ENCODE results near the gene POU6F2. TPM values are rescaled to one million over a fixed set of nuclear protein-coding genes. Genes with fewer than 3 reads are reported as not detected.

POU6F2 gene
- total RNA-seq, 5 donors from 2014 or later (not counting 1 experiment from before 2014, with no cell fraction given), result not detected

GRCh38 chr7:39168403-39169098 is 190.8 kb downstream of the POU6F2 start:
- DNase-seq, result no peak
- no peak for ATAC-seq (replicated peaks in 1 of 4)
- H3K27me3 ChIP-seq (replicated peaks in 1 of 2; ENCODE audit: control insufficient read depth in 2 of 2, extremely low read depth in 1 of 2, insufficient read depth in 2 of 2, low read length in 1 of 2), result no peaks in the 10 kb centered on the region
- POLR2A ChIA-PET, result no interaction called here
- CTCF ChIA-PET, result no interaction called here
- WGBS (ENCODE audit: insufficient coverage), result 100% methylated on average over 1 of the region's 8 CpGs
- H3K27ac ChIP-seq (ENCODE audit: low read length), result no peak overlapping the region
- no peak overlapping the region for H3K27ac Mint-ChIP-seq
- H3K9me3 Mint-ChIP-seq, result peaks cover 0 to 3% (median 0%) of the 10 kb centered on the region in 3 donors
- H3K36me3 Mint-ChIP-seq, result no peaks in the 10 kb centered on the region
- H3K27me3 Mint-ChIP-seq, result peaks cover 0 to 7% of the 10 kb centered on the region in 2 donors
- H3K36me3 ChIP-seq (ENCODE audit: control insufficient read depth in 2 of 2, extremely low read depth in 1 of 2, insufficient read depth in 1 of 2, low read length in 1 of 2), result no peaks in the 10 kb centered on the region
- no peak overlapping the region for H3K4me3 Mint-ChIP-seq
- no peaks in the 10 kb centered on the region for H3K4me1 ChIP-seq (ENCODE audit: control insufficient read depth in 1 of 2, extremely low read depth in 1 of 2, insufficient read depth in 2 of 2, low read length in 2 of 2)
- H3K4me3 ChIP-seq (ENCODE audit: control insufficient read depth in 1 of 2, extremely low read depth in 1 of 2, low read length in 1 of 2), result no peak overlapping the region
- no peaks in the 10 kb centered on the region for H3K4me1 Mint-ChIP-seq
- no peaks in the 10 kb centered on the region for H3K9me3 ChIP-seq

- DNase-seq (no peak), ATAC-seq (replicated peaks in 1 of 4) (no peak)
- Mint-ChIP-seq H3K36me3 (no peaks in the 10 kb centered on the region), H3K4me1 (no peaks in the 10 kb centered on the region), H3K27me3 (peaks cover 0 to 3% of the 10 kb centered on the region in 2 donors), H3K9me3 (no peaks in the 10 kb centered on the region), H3K4me3 (no peak overlapping the region), H3K27ac (no peak overlapping the region)
- Histone ChIP-seq H3K36me3 (ENCODE audit: control insufficient read depth in 2 of 2, extremely low read depth in 1 of 2, insufficient read depth in 1 of 2, low read length in 1 of 2) (no peaks in the 10 kb centered on the region), H3K9me3 (no peaks in the 10 kb centered on the region), H3K27me3 (replicated peaks in 1 of 2; ENCODE audit: control insufficient read depth in 2 of 2, extremely low read depth in 1 of 2, insufficient read depth in 2 of 2, low read length in 1 of 2) (no peaks in the 10 kb centered on the region), H3K4me1 (ENCODE audit: control insufficient read depth in 1 of 2, extremely low read depth in 1 of 2, insufficient read depth in 2 of 2, low read length in 2 of 2) (no peaks in the 10 kb centered on the region), H3K27ac (ENCODE audit: low read length) (no peak overlapping the region), H3K4me3 (ENCODE audit: control insufficient read depth in 1 of 2, extremely low read depth in 1 of 2, low read length in 1 of 2) (no peak overlapping the region)
- no CpG with 5 or more reads among the region's 1 CpG for WGBS (ENCODE audit: insufficient coverage)
- POLR2A ChIA-PET, result no interaction called here
- CTCF ChIA-PET, result no interaction called here
Observed at GRCh38 chr7:39172137-39172536, 194.4 kb downstream of the POU6F2 start.

- Histone ChIP-seq H3K27ac (ENCODE audit: low read length) (no peak overlapping the region), H3K27me3 (replicated peaks in 1 of 2; ENCODE audit: control insufficient read depth in 2 of 2, extremely low read depth in 1 of 2, insufficient read depth in 2 of 2, low read length in 1 of 2) (no peaks in the 10 kb centered on the region), H3K9me3 (no peaks in the 10 kb centered on the region), H3K4me1 (ENCODE audit: control insufficient read depth in 1 of 2, extremely low read depth in 1 of 2, insufficient read depth in 2 of 2, low read length in 2 of 2) (no peaks in the 10 kb centered on the region), H3K4me3 (ENCODE audit: control insufficient read depth in 1 of 2, extremely low read depth in 1 of 2, low read length in 1 of 2) (no peak overlapping the region), H3K36me3 (ENCODE audit: control insufficient read depth in 2 of 2, extremely low read depth in 1 of 2, insufficient read depth in 1 of 2, low read length in 1 of 2) (no peaks in the 10 kb centered on the region)
- 88% methylated on average over 2 of the region's 3 CpGs for WGBS (ENCODE audit: insufficient coverage)
- H3K9me3 Mint-ChIP-seq, result no peaks in the 10 kb centered on the region
- CTCF ChIA-PET, result no interaction called here
- POLR2A ChIA-PET, result no interaction called here
- H3K4me3 Mint-ChIP-seq, result no peak overlapping the region
- H3K36me3 Mint-ChIP-seq, result no peaks in the 10 kb centered on the region
- no peak for DNase-seq
- H3K4me1 Mint-ChIP-seq, result no peaks in the 10 kb centered on the region
- H3K27me3 Mint-ChIP-seq, result peaks cover 0 to 2% of the 10 kb centered on the region in 2 donors
- no peak overlapping the region for H3K27ac Mint-ChIP-seq
- ATAC-seq (replicated peaks in 1 of 4), result no peak
Observed at GRCh38 chr7:39181398-39181797, 203.7 kb downstream of the POU6F2 start.

- Histone ChIP-seq H3K36me3 (ENCODE audit: control insufficient read depth in 2 of 2, extremely low read depth in 1 of 2, insufficient read depth in 1 of 2, low read length in 1 of 2) (no peaks in the 10 kb centered on the region), H3K4me3 (ENCODE audit: control insufficient read depth in 1 of 2, extremely low read depth in 1 of 2, low read length in 1 of 2) (no peak overlapping the region), H3K9me3 (no peaks in the 10 kb centered on the region), H3K27me3 (replicated peaks in 1 of 2; ENCODE audit: control insufficient read depth in 2 of 2, extremely low read depth in 1 of 2, insufficient read depth in 2 of 2, low read length in 1 of 2) (peaks cover 0 to 4% of the 10 kb centered on the region in 2 experiments), H3K27ac (ENCODE audit: low read length) (no peak overlapping the region), H3K4me1 (ENCODE audit: control insufficient read depth in 1 of 2, extremely low read depth in 1 of 2, insufficient read depth in 2 of 2, low read length in 2 of 2) (no peaks in the 10 kb centered on the region)
- H3K4me3 Mint-ChIP-seq, result no peak overlapping the region
- ATAC-seq (replicated peaks in 1 of 4), result no peak
- no peaks in the 10 kb centered on the region for H3K9me3 Mint-ChIP-seq
- peaks cover 0 to 5% of the 10 kb centered on the region in 2 donors for H3K27me3 Mint-ChIP-seq
- ChIA-PET POLR2A (no interaction called here), CTCF (no interaction called here)
- WGBS (ENCODE audit: insufficient coverage), result 89% methylated on average over 1 of the region's 2 CpGs
- no peaks in the 10 kb centered on the region for H3K36me3 Mint-ChIP-seq
- H3K27ac Mint-ChIP-seq, result no peak overlapping the region
- no peaks in the 10 kb centered on the region for H3K4me1 Mint-ChIP-seq
- DNase-seq, result no peak
Observed at GRCh38 chr7:39183796-39184195, 206.1 kb downstream of the POU6F2 start.

- POLR2A ChIA-PET, result no interaction called here
- no peaks in the 10 kb centered on the region for H3K4me1 ChIP-seq (ENCODE audit: control insufficient read depth in 1 of 2, extremely low read depth in 1 of 2, insufficient read depth in 2 of 2, low read length in 2 of 2)
- Mint-ChIP-seq H3K36me3 (no peaks in the 10 kb centered on the region), H3K9me3 (no peaks in the 10 kb centered on the region), H3K4me3 (no peak overlapping the region), H3K4me1 (no peaks in the 10 kb centered on the region), H3K27ac (no peak overlapping the region), H3K27me3 (peaks cover 0 to 5% of the 10 kb centered on the region in 2 donors)
- no peak overlapping the region for H3K27ac ChIP-seq (ENCODE audit: low read length)
- CTCF ChIA-PET, result no interaction called here
- no peaks in the 10 kb centered on the region for H3K9me3 ChIP-seq
- peaks cover 0 to 4% of the 10 kb centered on the region in 2 experiments for H3K27me3 ChIP-seq (replicated peaks in 1 of 2; ENCODE audit: control insufficient read depth in 2 of 2, extremely low read depth in 1 of 2, insufficient read depth in 2 of 2, low read length in 1 of 2)
- WGBS (ENCODE audit: insufficient coverage), result no CpG with 5 or more reads among the region's 3 CpGs
- no peak for DNase-seq
- H3K36me3 ChIP-seq (ENCODE audit: control insufficient read depth in 2 of 2, extremely low read depth in 1 of 2, insufficient read depth in 1 of 2, low read length in 1 of 2), result no peaks in the 10 kb centered on the region
- ATAC-seq (replicated peaks in 1 of 4), result no peak
- no peak overlapping the region for H3K4me3 ChIP-seq (ENCODE audit: control insufficient read depth in 1 of 2, extremely low read depth in 1 of 2, low read length in 1 of 2)
Observed at GRCh38 chr7:39184391-39184790, 206.7 kb downstream of the POU6F2 start.

GRCh38 chr7:39186131-39186530 is 208.4 kb downstream of the POU6F2 start:
- H3K4me1 Mint-ChIP-seq, result no peaks in the 10 kb centered on the region
- 80% methylated on average over 2 of the region's 2 CpGs for WGBS (ENCODE audit: insufficient coverage)
- H3K9me3 Mint-ChIP-seq, result no peaks in the 10 kb centered on the region
- H3K27ac Mint-ChIP-seq, result no peak overlapping the region
- Histone ChIP-seq H3K27me3 (replicated peaks in 1 of 2; ENCODE audit: control insufficient read depth in 2 of 2, extremely low read depth in 1 of 2, insufficient read depth in 2 of 2, low read length in 1 of 2) (peaks cover 0 to 4% of the 10 kb centered on the region in 2 experiments), H3K4me3 (ENCODE audit: control insufficient read depth in 1 of 2, extremely low read depth in 1 of 2, low read length in 1 of 2) (no peak overlapping the region), H3K4me1 (ENCODE audit: control insufficient read depth in 1 of 2, extremely low read depth in 1 of 2, insufficient read depth in 2 of 2, low read length in 2 of 2) (no peaks in the 10 kb centered on the region), H3K9me3 (no peaks in the 10 kb centered on the region), H3K36me3 (ENCODE audit: control insufficient read depth in 2 of 2, extremely low read depth in 1 of 2, insufficient read depth in 1 of 2, low read length in 1 of 2) (no peaks in the 10 kb centered on the region), H3K27ac (ENCODE audit: low read length) (no peak overlapping the region)
- ChIA-PET CTCF (no interaction called here), POLR2A (no interaction called here)
- H3K27me3 Mint-ChIP-seq, result peaks cover 0 to 11% of the 10 kb centered on the region in 2 donors
- ATAC-seq (replicated peaks in 1 of 4), result no peak
- DNase-seq, result no peak
- no peak overlapping the region for H3K4me3 Mint-ChIP-seq
- no peaks in the 10 kb centered on the region for H3K36me3 Mint-ChIP-seq

GRCh38 chr7:39186671-39187070 is 209.0 kb downstream of the POU6F2 start:
- Mint-ChIP-seq H3K4me3 (no peak overlapping the region), H3K27me3 (peaks cover 0 to 11% of the 10 kb centered on the region in 2 donors), H3K9me3 (no peaks in the 10 kb centered on the region), H3K4me1 (no peaks in the 10 kb centered on the region), H3K27ac (no peak overlapping the region), H3K36me3 (no peaks in the 10 kb centered on the region)
- H3K27me3 ChIP-seq (replicated peaks in 1 of 2; ENCODE audit: control insufficient read depth in 2 of 2, extremely low read depth in 1 of 2, insufficient read depth in 2 of 2, low read length in 1 of 2), result peaks cover 0 to 4% of the 10 kb centered on the region in 2 experiments
- WGBS (ENCODE audit: insufficient coverage), result 89% methylated on average over 1 of the region's 4 CpGs
- H3K4me1 ChIP-seq (ENCODE audit: control insufficient read depth in 1 of 2, extremely low read depth in 1 of 2, insufficient read depth in 2 of 2, low read length in 2 of 2), result no peaks in the 10 kb centered on the region
- POLR2A ChIA-PET, result no interaction called here
- no peak overlapping the region for H3K4me3 ChIP-seq (ENCODE audit: control insufficient read depth in 1 of 2, extremely low read depth in 1 of 2, low read length in 1 of 2)
- no peaks in the 10 kb centered on the region for H3K9me3 ChIP-seq
- no peaks in the 10 kb centered on the region for H3K36me3 ChIP-seq (ENCODE audit: control insufficient read depth in 2 of 2, extremely low read depth in 1 of 2, insufficient read depth in 1 of 2, low read length in 1 of 2)
- H3K27ac ChIP-seq (ENCODE audit: low read length), result no peak overlapping the region
- DNase-seq (no peak), ATAC-seq (replicated peaks in 1 of 4) (no peak)
- CTCF ChIA-PET, result no interaction called here

All from T-cell (primary cell).